ENCODE measurements around the gene KLHL3. TPM values are rescaled to one million over a fixed set of nuclear protein-coding genes. Genes with fewer than 3 reads are reported as not detected.

The KLHL3 gene
- polyA plus RNA-seq, 1 experiment = 2.2 TPM

DNA sequence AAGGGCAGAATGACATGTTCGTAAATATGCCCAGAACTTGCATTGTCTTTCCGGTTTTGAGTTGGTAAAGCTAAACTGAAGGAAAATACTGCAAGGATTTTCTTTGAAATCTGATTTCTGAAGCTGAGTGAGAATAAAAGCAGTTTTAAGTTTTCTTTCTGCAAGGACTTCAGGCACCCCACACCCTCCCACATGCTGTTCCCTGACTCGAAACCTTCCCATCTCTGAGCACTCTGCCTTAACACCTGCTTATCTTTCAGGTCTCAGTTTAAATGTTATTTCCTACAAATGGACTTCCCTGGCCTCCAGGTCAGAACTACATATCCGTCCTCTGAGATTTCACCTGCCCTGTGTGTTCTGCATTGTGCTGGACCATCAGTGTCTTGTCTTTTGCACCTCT is 93.8 kb downstream of the KLHL3 start:
- no peaks in the 10 kb centered on the region; the same call in 1 of the 2 replicates for H3K9me3 ChIP-seq (ENCODE audit: control insufficient read depth, insufficient read depth, low read length)
- no peaks in the 10 kb centered on the region for H3K27me3 ChIP-seq (ENCODE audit: control insufficient read depth, insufficient read depth, low read length)
- ChIA-PET CTCF (interaction anchor here (1.1 to 4.5 kb wide), 5 partner anchors 13 to 100 kb away, joined by 3 to 36 read pairs (median 13); no protein-coding TSS in a partner anchor), POLR2A (no interaction called here)
- H3K27ac ChIP-seq (ENCODE audit: low read depth, low read length) = no peak overlapping the region
- no peak for DNase-seq (ENCODE audit: low read depth, low spot score)
- TF ChIP-seq, protein P1, sequence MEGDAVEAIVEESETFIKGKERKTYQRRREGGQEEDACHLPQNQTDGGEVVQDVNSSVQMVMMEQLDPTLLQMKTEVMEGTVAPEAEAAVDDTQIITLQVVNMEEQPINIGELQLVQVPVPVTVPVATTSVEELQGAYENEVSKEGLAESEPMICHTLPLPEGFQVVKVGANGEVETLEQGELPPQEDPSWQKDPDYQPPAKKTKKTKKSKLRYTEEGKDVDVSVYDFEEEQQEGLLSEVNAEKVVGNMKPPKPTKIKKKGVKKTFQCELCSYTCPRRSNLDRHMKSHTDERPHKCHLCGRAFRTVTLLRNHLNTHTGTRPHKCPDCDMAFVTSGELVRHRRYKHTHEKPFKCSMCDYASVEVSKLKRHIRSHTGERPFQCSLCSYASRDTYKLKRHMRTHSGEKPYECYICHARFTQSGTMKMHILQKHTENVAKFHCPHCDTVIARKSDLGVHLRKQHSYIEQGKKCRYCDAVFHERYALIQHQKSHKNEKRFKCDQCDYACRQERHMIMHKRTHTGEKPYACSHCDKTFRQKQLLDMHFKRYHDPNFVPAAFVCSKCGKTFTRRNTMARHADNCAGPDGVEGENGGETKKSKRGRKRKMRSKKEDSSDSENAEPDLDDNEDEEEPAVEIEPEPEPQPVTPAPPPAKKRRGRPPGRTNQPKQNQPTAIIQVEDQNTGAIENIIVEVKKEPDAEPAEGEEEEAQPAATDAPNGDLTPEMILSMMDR (IDR thresholded peaks at IDR 0.05; ENCODE audit: low read depth, low read length) = no peak
- H3K4me3 ChIP-seq (ENCODE audit: low read depth, low read length) = no peak overlapping the region

- Histone ChIP-seq H3K4me3 (ENCODE audit: low read depth, low read length) (no peak overlapping the region), H3K27me3 (ENCODE audit: control insufficient read depth, insufficient read depth, low read length) (no peaks in the 10 kb centered on the region), H3K27ac (ENCODE audit: low read depth, low read length) (no peak overlapping the region), H3K9me3 (ENCODE audit: control insufficient read depth, insufficient read depth, low read length) (no peaks in the 10 kb centered on the region; the same call in 1 of the 2 replicates)
- ChIA-PET CTCF (interaction anchor here (0.6 to 4.5 kb wide), 4 partner anchors 12 to 101 kb away, joined by 3 to 36 read pairs (median 8); no protein-coding TSS in a partner anchor), POLR2A (no interaction called here)
- no peak for DNase-seq (ENCODE audit: low read depth, low spot score)
- TF ChIP-seq, protein P1 (IDR thresholded peaks at IDR 0.05; ENCODE audit: low read depth, low read length) = no peak
Observed at GRCh38 chr5:137641148-137641547, 94.7 kb downstream of the KLHL3 start.

- Histone ChIP-seq H3K27ac (ENCODE audit: low read depth, low read length) (no peak overlapping the region), H3K9me3 (ENCODE audit: control insufficient read depth, insufficient read depth, low read length) (no peaks in the 10 kb centered on the region; the same call in 1 of the 2 replicates), H3K27me3 (ENCODE audit: control insufficient read depth, insufficient read depth, low read length) (no peaks in the 10 kb centered on the region), H3K4me3 (ENCODE audit: low read depth, low read length) (no peak overlapping the region)
- CTCF ChIA-PET = interaction anchor here (0.7 to 4.5 kb wide), 4 partner anchors 10 to 109 kb away, joined by 3 to 36 read pairs (median 4); no protein-coding TSS in a partner anchor
- no peak for DNase-seq (ENCODE audit: low read depth, low spot score)
- POLR2A ChIA-PET = no interaction called here
- TF ChIP-seq, protein P1 (IDR thresholded peaks at IDR 0.05; ENCODE audit: low read depth, low read length) = no peak
Observed at GRCh38 chr5:137639645-137640044, 96.2 kb downstream of the KLHL3 start.

- no peaks in the 10 kb centered on the region; the same call in 1 of the 2 replicates for H3K9me3 ChIP-seq (ENCODE audit: control insufficient read depth, insufficient read depth, low read length)
- no peak for DNase-seq (ENCODE audit: low read depth, low spot score)
- no peak overlapping the region for H3K27ac ChIP-seq (ENCODE audit: low read depth, low read length)
- TF ChIP-seq, protein P1 (IDR thresholded peaks at IDR 0.05; ENCODE audit: low read depth, low read length) = no peak
- POLR2A ChIA-PET = no interaction called here
- CTCF ChIA-PET = interaction anchor here (0.8 to 4.5 kb wide), 3 partner anchors 9 to 110 kb away, joined by 3 to 36 read pairs (median 4); no protein-coding TSS in a partner anchor
- no peak overlapping the region for H3K4me3 ChIP-seq (ENCODE audit: low read depth, low read length)
- no peaks in the 10 kb centered on the region for H3K27me3 ChIP-seq (ENCODE audit: control insufficient read depth, insufficient read depth, low read length)
Observed at GRCh38 chr5:137638841-137639240, 97.0 kb downstream of the KLHL3 start.

DNA sequence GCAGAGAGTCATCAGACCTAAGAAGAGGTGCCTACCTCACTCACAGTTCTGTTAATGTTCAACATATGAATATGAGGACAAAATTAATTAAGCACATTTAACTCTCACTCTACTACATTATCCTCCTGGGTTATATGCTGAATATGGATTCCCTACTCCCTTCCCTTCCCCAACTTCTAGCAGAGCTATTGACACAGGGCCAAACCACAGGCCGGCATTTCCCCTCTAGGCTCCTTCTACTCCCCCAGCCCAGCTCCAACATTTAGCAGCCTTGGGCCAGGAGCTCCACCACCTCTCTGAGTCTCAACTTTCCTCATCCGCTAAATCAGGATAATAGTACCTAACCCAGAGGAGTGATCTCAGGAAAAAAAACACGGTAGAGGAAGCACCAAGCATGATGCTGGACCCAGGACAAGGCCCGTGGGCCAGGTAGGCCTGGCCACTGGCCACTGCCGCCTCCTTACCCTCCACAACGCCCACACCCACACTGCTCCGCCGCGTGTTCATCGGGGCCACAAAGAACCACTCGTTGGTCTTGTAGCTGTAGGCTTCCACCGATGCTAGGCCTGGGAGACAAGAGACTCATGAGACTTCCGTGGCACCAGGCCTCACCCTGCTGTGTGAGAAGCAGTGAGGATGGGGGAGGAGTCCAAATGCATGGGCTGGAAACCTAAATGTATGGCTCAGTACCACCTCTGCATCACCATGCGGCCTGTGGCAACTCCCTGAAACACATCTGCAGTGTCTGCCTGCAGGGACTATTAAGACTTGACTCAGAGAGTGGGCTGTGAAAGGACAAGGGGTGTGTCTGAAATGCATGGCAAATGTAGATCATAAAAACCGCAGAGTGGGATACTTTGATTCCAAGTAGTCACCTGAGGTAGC is 98.8 kb downstream of the KLHL3 start:
- POLR2A ChIA-PET = no interaction called here
- CTCF ChIA-PET = no interaction called here

More for the DNA sequence above, 98.8 kb downstream of the KLHL3 start:
- Histone ChIP-seq H3K9me3 (ENCODE audit: control insufficient read depth, insufficient read depth, low read length) (no peaks in the 10 kb centered on the region; the same call in 1 of the 2 replicates), H3K27me3 (ENCODE audit: control insufficient read depth, insufficient read depth, low read length) (no peaks in the 10 kb centered on the region), H3K27ac (ENCODE audit: low read depth, low read length) (no peak overlapping the region), H3K4me3 (ENCODE audit: low read depth, low read length) (no peak overlapping the region)
- no peak for DNase-seq (ENCODE audit: low read depth, low spot score)
- TF ChIP-seq, protein P1 (IDR thresholded peaks at IDR 0.05; ENCODE audit: low read depth, low read length) = no peak
